Lower lobe of right lung (tissue), 2 donors: Measurements from ENCODE around the gene BSND. TPM values are rescaled to one million over a fixed set of nuclear protein-coding genes. Genes with fewer than 3 reads are reported as not detected.

Experiments used
- ATAC-seq, 2 donors: fragments of 200-7000 bp; cut with Tn5 transposase; one replicate each; pipeline ENCODE4 v1.9.1; 2020 to 2022; ENCODE audit warnings: mild to moderate bottlenecking in 2 of 2, moderate library complexity in 2 of 2
- DNase-seq: peaks from one replicate; pipeline ENCODE4 v3.0.0-alpha.2; 2020
- H3K27ac ChIP-seq: fragments of 200-600 bp; one replicate; pipeline ENCODE4 v1.8.0; 2022
- H3K27me3 ChIP-seq: fragments of 200-600 bp; one replicate; pipeline ENCODE4 v1.8.0; 2022; ENCODE audit warnings: low read depth
- H3K36me3 ChIP-seq: fragments of 200-600 bp; one replicate; pipeline ENCODE4 v1.8.0; 2022; ENCODE audit warnings: mild to moderate bottlenecking
- H3K4me1 ChIP-seq: fragments of 200-600 bp; one replicate; pipeline ENCODE4 v1.8.0; 2022
- H3K4me3 ChIP-seq: fragments of 200-600 bp; one replicate; pipeline ENCODE4 v1.8.0; 2022; ENCODE audit warnings: mild to moderate bottlenecking
- H3K9me3 ChIP-seq: fragments of 200-600 bp; one replicate; pipeline ENCODE4 v1.8.0; 2022
- CTCF ChIP-seq: fragments of 200-600 bp; IDR thresholded peaks from one replicate; pipeline ENCODE4 v1.8.0; 2022; ENCODE audit warnings: antibody characterized with exemption, mild to moderate bottlenecking
- intact Hi-C: fragments of 100-400 bp; cut with DNase I; formaldehyde crosslinking; loops from one replicate; pipeline ENCODE4 v1.11.0; 2022
- total RNA-seq: library from RNA; stranded (reverse); fragmentation: NEBNext Ultra II Directional; extraction: Animal tissue kit (Norgen Biotek cat#: 25700); gene quantifications from one replicate; pipeline ENCODE4 v1.2.1, GENCODE V29; 2021
- donor health status: DM: no; HTN: yes; CAD: no; lungs with severe emphysema.

BSND gene
- total RNA-seq, 1 donor from 2014 or later = not detected

GRCh38 chr1:54994355-54994990 is 4.3 kb upstream of the BSND start:
- Histone ChIP-seq H3K36me3 (no peaks in the 10 kb centered on the region), H3K4me1 (peaks cover 11% of the 10 kb centered on the region), H3K9me3 (no peaks in the 10 kb centered on the region), H3K27me3 (peaks cover 35% of the 10 kb centered on the region), H3K4me3 (no peak overlapping the region), H3K27ac (no peak overlapping the region)
- no peak for DNase-seq
- no peak for TF ChIP-seq CTCF
- intact Hi-C loops = no loop called here
- ATAC-seq = no peak

GRCh38 chr1:54995013-54995760 is 3.5 kb upstream of the BSND start:
- Histone ChIP-seq H3K4me1 (peaks cover 11% of the 10 kb centered on the region), H3K9me3 (no peaks in the 10 kb centered on the region), H3K27ac (no peak overlapping the region), H3K36me3 (no peaks in the 10 kb centered on the region), H3K4me3 (no peak overlapping the region), H3K27me3 (peaks cover 35% of the 10 kb centered on the region)
- ATAC-seq (no peak), DNase-seq (no peak)
- TF ChIP-seq CTCF = no peak
- intact Hi-C loops = no loop called here

GRCh38 chr1:54995835-54996234 is 2.9 kb upstream of the BSND start:
- no peak for DNase-seq
- Histone ChIP-seq H3K36me3 (no peaks in the 10 kb centered on the region), H3K4me1 (peaks cover 11% of the 10 kb centered on the region), H3K4me3 (no peak overlapping the region), H3K27ac (no peak overlapping the region), H3K9me3 (no peaks in the 10 kb centered on the region), H3K27me3 (peaks cover 35% of the 10 kb centered on the region)
- intact Hi-C loops = no loop called here
- no peak for ATAC-seq
- TF ChIP-seq CTCF = no peak

- intact Hi-C loops = no loop called here
- Histone ChIP-seq H3K4me1 (peaks cover 11% of the 10 kb centered on the region), H3K27ac (no peak overlapping the region), H3K27me3 (peaks cover 35% of the 10 kb centered on the region), H3K4me3 (no peak overlapping the region), H3K36me3 (no peaks in the 10 kb centered on the region), H3K9me3 (no peaks in the 10 kb centered on the region)
- ATAC-seq (peak; percentile 88 to 93), DNase-seq (peak; percentile 80)
- peak; percentile 78 for TF ChIP-seq CTCF
These were observed 2.3 kb upstream of the BSND start for GRCh38 chr1:54996359-54996868.

DNA sequence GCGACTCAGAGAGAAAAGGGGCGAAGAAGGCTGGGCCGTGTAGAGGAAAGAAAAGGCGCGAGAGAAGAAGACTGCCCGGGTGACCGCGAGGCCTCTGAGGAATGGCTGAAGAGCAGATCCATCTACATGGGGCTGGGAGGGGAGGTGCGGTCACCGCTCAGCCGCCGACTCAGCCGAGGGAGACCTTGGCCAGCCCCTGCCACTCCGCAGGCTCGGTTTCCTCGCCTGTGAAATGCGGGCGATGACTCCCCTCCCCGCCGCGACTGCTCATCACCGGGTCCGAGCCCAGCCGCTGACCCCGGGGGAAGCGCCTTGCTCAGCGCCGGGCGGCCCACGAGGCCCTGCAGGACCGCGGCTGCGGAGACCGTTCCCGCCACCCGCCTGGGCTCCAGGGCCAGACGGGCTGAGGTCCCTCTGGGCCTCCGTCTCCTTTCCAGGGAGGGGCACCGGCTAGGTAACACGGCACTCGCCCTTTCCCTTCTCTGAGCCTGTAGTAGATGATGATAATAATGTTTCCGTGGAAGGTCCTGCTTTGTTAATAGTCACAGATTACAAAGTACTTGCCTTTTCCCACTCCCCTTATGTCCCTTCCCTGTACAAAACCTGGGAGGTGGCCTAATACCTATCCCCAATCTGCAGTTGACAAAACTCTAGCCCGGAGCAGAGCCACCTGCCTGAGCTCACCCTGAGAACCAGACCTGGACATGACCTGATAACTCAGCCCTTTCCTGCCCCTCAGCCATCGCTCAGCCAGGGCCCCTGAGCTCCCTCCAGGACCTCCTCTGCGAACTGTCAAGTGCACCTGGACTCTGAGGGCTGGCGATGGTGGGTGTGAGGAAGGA is 1.6 kb upstream of the BSND start:
- Histone ChIP-seq H3K4me1 (peaks cover 11% of the 10 kb centered on the region), H3K9me3 (no peaks in the 10 kb centered on the region), H3K27ac (no peak overlapping the region), H3K4me3 (no peak overlapping the region), H3K36me3 (no peaks in the 10 kb centered on the region), H3K27me3 (peaks cover 35% of the 10 kb centered on the region)
- peak; percentile 33 to 59 for ATAC-seq
- no peak for TF ChIP-seq CTCF
- intact Hi-C loops = no loop called here
- no peak for DNase-seq
